Limb (tissue), 2 donors: ENCODE data around the gene TMPRSS12.
"Not testable (repeated sequence)": the region's sequence is repeated elsewhere in the genome, so short reads cannot be mapped to it uniquely, and the experiment has no call there.

Source experiments
- DNase-seq, 2 donors: peaks; one replicate each; pipeline ENCODE4 v3.0.0-alpha.2; 2016; ENCODE audit errors: extremely low spot score in 2 of 2

TMPRSS12 gene

DNA sequence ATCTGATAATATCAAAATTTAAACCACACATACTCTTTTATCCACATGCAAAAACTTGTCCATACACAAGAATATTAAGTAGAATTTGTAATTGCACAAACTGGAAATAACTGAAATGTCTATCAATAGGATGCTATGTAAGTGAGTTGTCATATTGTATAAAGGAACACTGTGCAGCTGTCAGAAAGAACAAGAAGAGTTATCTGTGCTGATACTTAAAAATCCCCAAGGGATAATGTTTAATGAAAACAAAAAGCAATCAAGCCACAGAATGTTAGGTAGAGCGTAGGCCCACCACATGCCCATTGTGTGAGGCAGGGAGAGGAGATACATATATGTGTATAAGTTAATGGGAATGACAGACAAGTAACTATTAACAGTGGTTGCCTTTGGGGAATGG, 83.7 kb downstream of the TMPRSS12 start:
- no peak for DNase-seq

DNA sequence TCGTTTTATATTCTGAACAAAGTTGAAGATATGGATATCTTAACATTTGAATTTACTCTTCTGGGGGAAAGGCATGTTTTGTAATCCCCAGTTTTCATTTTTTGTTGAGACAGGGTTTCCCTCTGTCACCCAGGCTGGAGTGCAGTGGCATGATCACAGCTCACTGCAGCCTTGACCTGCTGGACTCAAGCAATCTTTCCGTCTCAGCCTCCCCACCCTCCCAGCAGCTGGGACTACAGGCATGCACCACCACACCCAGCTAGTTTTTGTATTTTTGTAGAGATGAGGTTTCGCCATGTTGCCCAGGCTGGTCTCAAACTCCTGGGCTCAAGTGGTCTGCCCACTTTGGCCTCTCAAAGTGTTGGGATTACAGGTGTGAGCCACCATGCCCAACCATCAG, 84.2 kb downstream of the TMPRSS12 start:
- DNase-seq = not testable (repeated sequence)

DNA sequence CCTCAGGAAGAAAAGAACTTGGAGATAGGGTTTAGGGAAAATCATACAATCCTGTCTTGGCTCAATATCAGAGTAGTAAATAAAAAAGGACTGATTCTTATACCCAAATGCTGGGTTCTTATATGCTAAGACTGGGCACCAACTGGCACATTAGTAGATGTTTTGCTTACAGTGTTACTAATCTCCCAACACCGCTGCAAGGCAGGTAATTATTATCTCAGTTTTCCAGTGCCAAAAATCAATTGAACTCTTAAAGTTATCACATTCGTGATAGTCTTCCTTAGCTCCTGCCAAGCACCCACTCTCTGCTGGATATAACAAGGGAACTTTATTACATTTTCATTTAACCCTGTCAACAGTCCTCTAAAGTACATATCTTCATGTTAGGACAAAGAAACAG, 84.6 kb downstream of the TMPRSS12 start:
- no peak for DNase-seq

DNA sequence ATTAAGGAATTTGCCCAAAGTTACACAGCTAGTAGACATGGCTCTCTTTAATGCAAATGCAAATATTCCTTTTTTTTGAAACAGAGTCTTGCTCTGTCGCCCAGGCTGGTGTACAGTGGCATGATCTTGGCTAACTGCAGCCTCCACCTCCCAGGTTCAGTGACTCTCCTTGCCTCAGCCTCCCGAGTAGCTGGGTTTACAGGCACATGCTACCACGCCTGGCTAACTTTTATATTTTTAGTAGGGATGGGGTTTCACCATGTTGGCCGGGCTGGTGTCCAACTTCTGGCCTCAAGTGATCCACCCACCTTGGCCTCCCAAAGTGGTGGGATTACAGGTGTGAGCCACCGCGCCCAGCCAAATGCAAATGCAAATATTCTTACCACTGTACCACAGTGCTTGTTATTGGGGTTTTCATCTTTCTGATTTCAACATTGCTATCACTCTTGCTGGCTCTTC, 85.1 kb downstream of the TMPRSS12 start:
- DNase-seq = no peak

GRCh38 chr12:50928392-50928791, 85.7 kb downstream of the TMPRSS12 start:
- DNase-seq = no peak

DNA sequence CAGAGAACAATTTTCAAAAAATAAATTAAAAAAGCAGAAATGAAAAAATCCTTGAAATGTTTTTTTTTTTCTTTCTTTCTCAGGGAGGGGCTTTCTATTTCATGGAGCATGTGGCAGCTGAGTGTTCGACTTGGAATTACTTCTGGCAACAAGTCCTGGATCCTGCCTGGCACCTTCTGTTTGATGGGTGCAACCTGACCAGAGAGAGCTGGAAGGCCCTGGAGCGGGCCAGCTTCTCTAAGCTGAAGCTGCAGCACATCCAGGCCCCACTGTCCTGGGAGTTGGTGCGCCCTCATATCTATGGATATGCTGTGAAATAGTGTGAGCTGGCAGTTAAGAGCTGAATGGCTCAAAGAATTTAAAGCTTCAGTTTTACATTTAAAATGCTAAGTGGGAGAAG, 87.1 kb downstream of the TMPRSS12 start:
- DNase-seq = no peak

DNA sequence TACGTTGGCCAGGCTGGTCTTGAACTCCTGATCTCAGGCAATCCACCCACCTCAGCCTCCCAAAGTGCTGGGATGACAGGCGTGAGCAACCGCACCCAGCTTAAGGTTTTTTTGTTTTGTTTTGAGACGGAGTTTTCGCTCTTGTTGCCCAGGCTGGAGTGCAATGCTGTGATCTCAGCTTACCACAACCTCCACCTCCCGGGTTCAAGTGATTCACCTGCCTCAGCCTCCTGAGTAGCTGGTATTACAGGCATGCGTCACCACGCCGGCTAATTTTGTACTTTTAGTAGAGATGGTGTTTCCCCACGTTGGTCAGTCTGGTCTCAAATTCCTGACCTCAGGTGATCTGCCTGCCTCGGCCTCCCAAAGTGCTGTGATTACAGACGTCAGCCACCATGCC, 87.8 kb downstream of the TMPRSS12 start:
- DNase-seq = not testable (repeated sequence)

- no peak for DNase-seq
Measured at GRCh38 chr12:50932787-50933280, 90.1 kb downstream of the TMPRSS12 start.

- no peak for DNase-seq
Measured at GRCh38 chr12:50933459-50934124, 90.9 kb downstream of the TMPRSS12 start.

GRCh38 chr12:50934371-50934851, 91.7 kb downstream of the TMPRSS12 start:
- DNase-seq = no peak

GRCh38 chr12:50934981-50935807, 92.5 kb downstream of the TMPRSS12 start:
- DNase-seq = no peak

- no peak for DNase-seq
Measured at GRCh38 chr12:50936821-50937530, 94.2 kb downstream of the TMPRSS12 start.
